GM10248 (cell line): ENCODE measurements around the gene VDAC2.

Experiments
- CTCF ChIA-PET: fragments of 300-600 bp; sonication (Branson Sonifier 250); formaldehyde crosslinking; extraction: SDS; loops from one replicate; lab custom pipeline; 2021; ENCODE audit warnings: antibody characterized with exemption; lab: Yijun Ruan, JAX
- POLR2A ChIA-PET: fragments of 350-650 bp; sonication (Branson Sonifier 250); formaldehyde crosslinking; extraction: SDS; loops from one replicate; lab custom pipeline; 2020; ENCODE audit warnings: antibody characterized with exemption; lab: Yijun Ruan, JAX
- DNase-seq: peaks from one replicate; pipeline ENCODE4 v3.0.0; 2012; ENCODE audit errors: extremely low spot score
- CTCF ChIP-seq: IDR thresholded peaks from 2 replicates; pipeline ENCODE4 v1.5.1; 2012; ENCODE audit warnings: mild to moderate bottlenecking, low read depth; ENCODE audit errors: extremely low read depth, missing control alignments, control extremely low read depth

Gene VDAC2

GRCh38 chr10:75210282-75211006 lies at the start of gene VDAC2:
Gene VDAC2, plus strand, starts transcription at chr10:75210796. Its CDS starts 363 bp downstream, at chr10:75211159.
- no peak for TF ChIP-seq CTCF
- CTCF ChIA-PET, result interaction anchor here (1.0 to 4.2 kb wide), 6 partner anchors 12 to 26 kb away, joined by 3 to 30 read pairs (median 14); partner anchors contain the start of gene COMTD1
- POLR2A ChIA-PET, result interaction anchor here (0.6 to 2.0 kb wide), 4 partner anchors 13 to 24 kb away, joined by 3 to 8 read pairs (median 7); no protein-coding TSS in a partner anchor
- peak; percentile 97 for DNase-seq

GRCh38 chr10:75165684-75166622 lies 44.6 kb upstream of the VDAC2 start:
- CTCF ChIA-PET, result interaction anchor here (1.0 to 4.1 kb wide), 3 partner anchors 17 to 71 kb away, joined by 3 to 14 read pairs (median 4); partner anchors contain the start of gene COMTD1
- DNase-seq, result peak; percentile 75
- no peak for TF ChIP-seq CTCF
- POLR2A ChIA-PET, result interaction anchor here (0.6 to 0.7 kb wide), 2 partner anchors 42 to 1201 kb away, joined by 3 to 5 read pairs; no protein-coding TSS in a partner anchor

GRCh38 chr10:75166623-75166972 lies 44.0 kb upstream of the VDAC2 start:
- no peak for DNase-seq
- ChIA-PET POLR2A (interaction anchor here (0.6 to 0.7 kb wide), 2 partner anchors 41 to 1202 kb away, joined by 3 to 5 read pairs; no protein-coding TSS in a partner anchor), CTCF (interaction anchor here (1.0 to 4.1 kb wide), 4 partner anchors 16 to 70 kb away, joined by 3 to 14 read pairs (median 4); partner anchors contain the start of gene COMTD1)
- no peak for TF ChIP-seq CTCF

- ChIA-PET CTCF (interaction anchor here (1.0 to 4.1 kb wide), 2 partner anchors 16 to 68 kb away, joined by 3 to 14 read pairs; partner anchors contain the start of gene COMTD1), POLR2A (no interaction called here)
- TF ChIP-seq CTCF, result no peak
- DNase-seq, result no peak
Measured at GRCh38 chr10:75168275-75168674, 42.3 kb upstream of the VDAC2 start.

GRCh38 chr10:75170215-75170614 lies 40.4 kb upstream of the VDAC2 start:
- ChIA-PET CTCF (interaction anchor here (1.8 kb wide), 1 partner anchor 9 kb away, joined by 4 read pairs; no protein-coding TSS in a partner anchor), POLR2A (no interaction called here)
- no peak for DNase-seq
- no peak for TF ChIP-seq CTCF

- CTCF ChIA-PET, result no interaction called here
- POLR2A ChIA-PET, result no interaction called here
- TF ChIP-seq CTCF, result no peak
- DNase-seq, result no peak
Measured at GRCh38 chr10:75175046-75175445, 35.5 kb upstream of the VDAC2 start.
